ENCODE measurements around the gene CHAC1.

Gene CHAC1

GRCh38 chr15:41004490-41004889 is 51.2 kb downstream of the CHAC1 start:
- no peak for TF ChIP-seq CTCF (IDR thresholded peaks at IDR 0.05; ENCODE audit: extremely low read depth, insufficient read depth, missing control alignments)
- in situ Hi-C loops (cut with MboI; ENCODE audit: low pct_unique_long_range_greater_than_20kb, low sequenced_read_pairs, unreplicated experiment) = no loop called here
- DNase-seq (ENCODE audit: low spot score) = no peak
